T-helper 1 cell treated with Interleukin-12 subunit alpha and Interleukin-12 subunit beta and Interleukin-4 antibody, amounts not matched to agents 30 μg/mL and 1 μg/mL, for 36 hours (primary cell): ENCODE data around the gene CARMIL1.
"Not testable (repeated sequence)": the region's sequence is repeated elsewhere in the genome, so short reads cannot be mapped to it uniquely, and the experiment has no call there.

Experiments used
- H3K27ac Mint-ChIP-seq: one replicate; pipeline ENCODE4 v1.8.0; 2021; ENCODE audit warnings: mild to moderate bottlenecking, mixed read lengths
- H3K27me3 Mint-ChIP-seq: one replicate; pipeline ENCODE4 v1.8.0; 2021; ENCODE audit warnings: low read depth, mixed read lengths
- H3K36me3 Mint-ChIP-seq: one replicate; pipeline ENCODE4 v1.8.0; 2021; ENCODE audit warnings: low read depth, mixed read lengths
- H3K4me1 Mint-ChIP-seq: one replicate; pipeline ENCODE4 v1.8.0; 2021; ENCODE audit warnings: low read depth, mixed read lengths
- H3K4me3 Mint-ChIP-seq: one replicate; pipeline ENCODE4 v1.8.0; 2021; ENCODE audit warnings: mild to moderate bottlenecking, moderate library complexity, mixed read lengths
- H3K9me3 Mint-ChIP-seq: one replicate; pipeline ENCODE4 v1.8.0; 2021; ENCODE audit warnings: mixed read lengths

The CARMIL1 gene

DNA sequence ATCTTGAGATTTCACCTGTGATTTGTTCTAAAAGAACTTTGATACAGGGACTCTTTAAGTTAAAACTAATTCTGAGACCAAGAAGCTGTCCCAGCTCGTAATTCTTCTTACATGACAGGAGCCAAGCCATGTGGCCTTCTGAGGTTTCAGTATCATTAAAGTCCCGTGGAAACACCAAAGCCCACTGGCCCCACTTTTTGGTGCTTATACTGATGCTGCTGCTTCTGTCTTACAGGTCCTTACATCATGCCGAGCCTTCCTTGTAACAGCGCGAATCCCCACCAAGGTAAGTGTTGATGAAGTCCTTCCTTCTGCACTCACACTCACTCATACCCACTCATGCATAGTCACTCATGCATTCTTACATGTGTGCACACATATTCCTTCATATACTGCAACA lies 140.7 kb downstream of the CARMIL1 start:
- Mint-ChIP-seq H3K9me3 (no peaks in the 10 kb centered on the region), H3K4me3 (no peak overlapping the region), H3K27ac (no peak overlapping the region), H3K4me1 (no peaks in the 10 kb centered on the region), H3K36me3 (peaks cover 2% of the 10 kb centered on the region), H3K27me3 (peaks cover 3% of the 10 kb centered on the region)

DNA sequence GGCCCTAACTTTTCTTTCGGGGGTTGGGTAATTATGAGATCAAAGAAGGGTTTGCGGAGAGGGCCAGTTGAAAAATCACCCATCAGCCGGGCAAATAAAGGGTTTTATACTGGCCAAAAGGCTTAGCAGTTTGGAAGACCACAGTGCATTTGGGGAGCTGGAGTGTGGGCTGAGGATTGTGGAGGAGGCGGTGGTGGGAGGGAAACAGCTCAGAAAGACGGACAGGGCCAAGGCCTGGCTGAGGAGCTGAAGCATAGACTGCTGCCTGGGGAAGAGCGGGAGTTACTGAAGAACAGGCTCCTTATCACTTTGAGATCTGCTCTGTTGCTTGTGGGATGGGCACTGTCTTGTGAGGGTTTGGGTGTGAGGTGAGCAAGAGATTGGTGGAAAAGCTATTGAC lies 144.2 kb downstream of the CARMIL1 start:
- no peaks in the 10 kb centered on the region for H3K9me3 Mint-ChIP-seq
- no peak overlapping the region for H3K27ac Mint-ChIP-seq
- H3K4me1 Mint-ChIP-seq = no peaks in the 10 kb centered on the region
- H3K4me3 Mint-ChIP-seq = no peak overlapping the region
- H3K27me3 Mint-ChIP-seq = no peaks in the 10 kb centered on the region
- H3K36me3 Mint-ChIP-seq = no peaks in the 10 kb centered on the region

DNA sequence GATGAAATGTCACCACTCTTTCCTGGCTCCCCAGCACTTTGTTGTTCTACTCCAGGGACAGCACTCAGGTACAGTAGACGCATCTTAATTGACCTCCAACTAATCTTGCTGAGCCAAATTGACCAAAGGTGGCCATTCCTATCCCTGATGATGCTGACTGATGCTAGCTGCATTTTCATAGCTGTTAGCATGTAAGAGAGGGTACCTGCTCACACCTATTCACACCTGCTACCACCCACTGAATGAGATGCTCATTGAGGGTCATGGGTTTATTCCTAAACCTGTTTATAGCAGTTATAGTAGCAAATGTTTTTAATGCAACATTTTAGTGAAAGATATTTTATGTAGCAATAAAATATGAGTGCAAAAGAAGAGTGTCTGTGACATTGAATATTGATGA lies 145.1 kb downstream of the CARMIL1 start:
- Mint-ChIP-seq H3K27ac (no peak overlapping the region), H3K36me3 (no peaks in the 10 kb centered on the region), H3K9me3 (no peaks in the 10 kb centered on the region), H3K4me1 (no peaks in the 10 kb centered on the region), H3K4me3 (no peak overlapping the region), H3K27me3 (no peaks in the 10 kb centered on the region)

DNA sequence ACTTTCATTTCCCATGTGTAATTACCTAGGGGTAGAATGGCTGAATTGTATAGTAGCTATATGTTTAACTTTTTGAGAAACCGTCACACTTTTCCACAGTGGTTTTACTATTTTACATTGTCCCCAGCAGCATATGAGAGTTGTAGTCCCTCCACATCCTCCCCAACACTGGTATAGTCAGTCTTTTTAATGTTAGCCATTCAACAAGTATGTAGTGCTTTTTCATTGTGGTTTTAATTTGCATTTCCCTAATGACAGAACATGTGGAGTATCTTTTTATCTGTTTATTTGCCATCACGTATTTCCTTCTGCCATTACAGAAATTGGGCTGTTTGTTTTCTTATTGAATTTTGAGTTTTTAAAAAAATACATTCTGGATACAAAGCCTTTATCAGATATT lies 148.4 kb downstream of the CARMIL1 start:
- Mint-ChIP-seq H3K27ac (no peak overlapping the region), H3K4me3 (no peak overlapping the region), H3K4me1 (no peaks in the 10 kb centered on the region), H3K9me3 (no peaks in the 10 kb centered on the region), H3K36me3 (no peaks in the 10 kb centered on the region), H3K27me3 (no peaks in the 10 kb centered on the region)

DNA sequence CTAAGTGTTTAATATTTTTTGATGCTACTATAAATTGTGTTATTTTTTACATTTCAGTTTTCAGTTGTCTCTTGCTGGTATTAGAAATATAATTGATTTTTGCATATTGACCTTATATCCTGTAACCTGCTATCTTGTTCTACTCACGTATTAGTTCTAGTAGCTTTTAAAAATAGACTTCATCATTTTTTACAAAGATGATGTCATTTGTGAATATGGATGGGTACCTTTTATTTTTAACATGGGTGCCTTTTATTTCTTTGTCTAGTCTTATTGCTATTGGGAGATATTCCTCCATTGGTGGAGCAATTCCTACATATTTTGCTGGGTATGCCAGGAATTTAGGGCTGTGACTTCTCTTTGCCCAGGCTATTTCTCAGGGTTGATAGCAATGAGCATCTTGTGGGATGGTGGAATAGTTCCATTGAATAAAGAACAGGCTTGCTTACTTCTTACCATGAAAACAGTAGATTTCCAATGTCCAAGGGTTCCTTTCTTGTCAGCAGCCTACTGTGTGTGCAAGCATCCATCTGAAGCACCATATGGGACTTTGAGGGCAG lies 149.7 kb downstream of the CARMIL1 start:
- no peaks in the 10 kb centered on the region for H3K36me3 Mint-ChIP-seq
- H3K27ac Mint-ChIP-seq = no peak overlapping the region
- H3K9me3 Mint-ChIP-seq = no peaks in the 10 kb centered on the region
- H3K4me3 Mint-ChIP-seq = no peak overlapping the region
- H3K4me1 Mint-ChIP-seq = no peaks in the 10 kb centered on the region
- H3K27me3 Mint-ChIP-seq = no peaks in the 10 kb centered on the region

DNA sequence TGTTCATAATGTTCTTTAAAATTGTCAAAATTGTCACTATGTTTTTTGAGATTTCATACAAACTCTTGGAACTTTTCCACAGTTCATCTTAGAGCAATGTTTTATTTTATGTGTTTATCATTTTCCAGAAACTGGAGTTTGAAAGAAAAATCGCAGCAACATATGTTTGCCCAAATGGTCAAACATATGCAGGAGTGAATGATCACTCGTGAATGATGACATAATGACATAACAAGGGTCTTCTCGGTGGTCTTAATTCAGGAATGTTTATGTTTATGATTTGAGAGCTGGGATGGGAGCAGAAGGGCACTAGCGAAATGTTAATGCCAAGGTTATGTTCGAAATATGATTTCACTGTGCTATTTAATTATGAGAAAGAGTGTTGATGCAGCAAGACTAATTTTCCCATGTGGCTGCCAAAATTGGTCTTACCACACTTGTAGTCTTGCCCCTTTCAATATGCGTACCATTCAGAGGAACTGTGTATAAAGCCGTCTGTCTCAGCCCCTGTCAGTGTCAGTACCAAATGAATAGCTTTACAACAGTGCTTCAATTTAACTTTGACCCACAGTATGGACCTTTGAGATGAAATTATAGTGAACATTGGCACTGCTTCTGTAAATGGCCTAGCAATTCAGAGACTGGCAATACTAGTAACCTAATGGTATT lies 152.3 kb downstream of the CARMIL1 start:
- Mint-ChIP-seq H3K36me3 (no peaks in the 10 kb centered on the region), H3K27ac (no peak overlapping the region), H3K9me3 (no peaks in the 10 kb centered on the region), H3K4me3 (no peak overlapping the region), H3K27me3 (no peaks in the 10 kb centered on the region), H3K4me1 (no peaks in the 10 kb centered on the region)

DNA sequence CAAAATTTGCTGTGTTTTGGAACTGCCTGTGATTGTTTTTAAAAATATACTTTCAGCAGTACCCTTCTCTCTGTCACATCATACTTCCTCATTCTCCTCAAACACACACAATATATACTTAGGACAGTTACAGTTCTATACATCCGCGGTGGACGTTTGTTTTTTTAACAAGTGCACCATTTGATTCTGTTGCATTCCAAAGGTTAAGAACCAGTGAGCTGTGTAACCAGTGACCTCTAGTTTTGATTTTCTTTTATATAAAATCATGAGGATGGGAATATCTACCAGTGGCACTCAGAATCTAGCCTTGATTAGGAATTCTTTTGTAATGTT lies 152.8 kb downstream of the CARMIL1 start:
- Mint-ChIP-seq H3K4me3 (no peak overlapping the region), H3K27ac (no peak overlapping the region), H3K9me3 (no peaks in the 10 kb centered on the region)

DNA sequence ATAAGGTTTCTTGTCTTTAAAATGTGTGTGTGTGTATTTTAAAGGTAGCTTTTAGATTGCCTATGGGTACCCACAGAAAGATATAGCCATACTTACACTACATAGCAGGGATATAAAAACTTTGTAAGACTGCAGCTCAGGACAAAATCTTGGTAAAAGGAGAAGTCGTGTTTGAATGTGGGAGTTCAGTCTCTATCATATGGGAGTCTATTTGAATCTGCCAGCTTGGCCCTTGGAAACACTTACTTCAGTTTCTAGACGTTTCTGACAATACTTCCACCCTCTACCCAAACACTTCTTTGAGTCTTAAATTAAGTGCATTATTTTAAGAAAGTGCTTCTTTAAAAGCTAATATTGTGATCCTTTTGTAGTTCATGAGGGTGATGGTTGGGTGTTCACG lies 155.7 kb downstream of the CARMIL1 start:
- Mint-ChIP-seq H3K4me1 (no peaks in the 10 kb centered on the region), H3K36me3 (no peaks in the 10 kb centered on the region), H3K9me3 (no peaks in the 10 kb centered on the region), H3K4me3 (no peak overlapping the region), H3K27me3 (no peaks in the 10 kb centered on the region), H3K27ac (no peak overlapping the region)

More for the DNA sequence above, 152.8 kb downstream of the CARMIL1 start:
- Mint-ChIP-seq H3K27me3 (no peaks in the 10 kb centered on the region), H3K4me1 (no peaks in the 10 kb centered on the region), H3K36me3 (no peaks in the 10 kb centered on the region)

DNA sequence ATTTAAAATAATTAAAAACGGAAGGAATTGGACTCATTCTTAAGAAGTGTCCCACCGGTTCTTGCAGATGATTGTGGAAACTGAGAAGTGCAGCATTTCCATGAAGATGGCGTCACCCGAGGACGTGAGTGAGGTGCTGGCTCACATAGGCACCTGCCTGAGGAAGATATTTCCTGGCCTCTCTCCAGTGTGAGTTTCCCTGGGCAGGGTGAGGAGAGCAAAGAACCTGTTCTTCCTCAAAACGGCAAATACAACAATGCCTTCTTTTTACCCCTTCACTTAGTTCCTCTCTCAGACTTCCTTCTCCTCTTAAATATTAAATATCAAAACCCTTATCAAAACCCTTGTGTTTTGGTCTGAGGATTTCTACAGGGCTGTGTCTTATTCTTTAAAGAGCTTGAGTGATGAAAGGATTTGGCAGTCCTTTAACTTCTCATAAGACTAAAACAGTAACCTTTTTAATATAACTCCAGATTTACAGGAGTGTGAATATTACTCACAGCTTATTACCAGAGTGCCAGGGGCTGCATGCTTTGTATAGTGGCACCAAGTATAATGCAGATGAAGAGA lies 156.3 kb downstream of the CARMIL1 start:
- Mint-ChIP-seq H3K27ac (no peak overlapping the region), H3K4me1 (no peaks in the 10 kb centered on the region), H3K9me3 (no peaks in the 10 kb centered on the region), H3K4me3 (no peak overlapping the region), H3K27me3 (no peaks in the 10 kb centered on the region), H3K36me3 (no peaks in the 10 kb centered on the region)

DNA sequence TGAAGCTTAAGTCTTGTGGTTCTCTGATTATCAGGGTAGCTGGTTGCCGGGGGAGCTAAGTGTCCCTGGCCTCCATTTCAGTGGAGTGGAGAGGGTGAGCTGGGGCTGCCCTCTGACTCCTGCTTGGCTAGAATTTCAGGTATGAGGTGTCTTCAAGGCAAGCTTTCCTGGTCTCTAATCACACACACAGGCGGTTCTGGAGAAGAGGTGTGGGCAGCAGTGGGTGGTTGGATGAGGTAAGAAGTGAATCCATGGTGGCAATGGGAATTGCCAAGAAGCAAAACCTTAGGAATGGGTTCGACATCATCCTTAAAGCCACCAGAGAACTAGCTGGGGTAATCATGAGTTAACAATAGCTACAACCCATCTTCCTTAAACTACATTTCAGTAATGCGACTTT lies 157.6 kb downstream of the CARMIL1 start:
- no peaks in the 10 kb centered on the region for H3K4me1 Mint-ChIP-seq
- no peaks in the 10 kb centered on the region for H3K36me3 Mint-ChIP-seq
- H3K4me3 Mint-ChIP-seq = no peak overlapping the region
- no peak overlapping the region for H3K27ac Mint-ChIP-seq
- no peaks in the 10 kb centered on the region for H3K9me3 Mint-ChIP-seq
- no peaks in the 10 kb centered on the region for H3K27me3 Mint-ChIP-seq

DNA sequence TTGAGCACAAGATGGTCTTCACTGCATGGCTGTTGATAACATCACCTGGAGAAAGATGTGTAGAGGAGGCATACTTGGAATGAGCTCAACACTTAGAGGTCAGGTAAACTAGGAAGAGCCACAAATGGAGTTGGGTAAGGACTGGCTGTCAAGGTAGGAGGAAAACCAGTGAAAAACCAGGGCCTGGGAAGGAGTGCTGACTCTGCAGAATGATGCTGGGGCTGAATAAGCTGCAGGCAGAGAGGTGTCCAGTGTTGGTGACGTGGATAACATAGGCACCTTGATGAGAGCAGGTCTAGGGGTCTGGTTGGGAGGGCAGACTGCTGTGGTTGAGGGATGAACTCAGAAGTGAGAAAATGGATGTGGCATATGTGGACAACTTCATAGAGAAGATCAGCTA lies 160.2 kb downstream of the CARMIL1 start:
- Mint-ChIP-seq H3K27me3 (no peaks in the 10 kb centered on the region), H3K4me3 (no peak overlapping the region), H3K9me3 (no peaks in the 10 kb centered on the region), H3K4me1 (no peaks in the 10 kb centered on the region), H3K27ac (no peak overlapping the region), H3K36me3 (no peaks in the 10 kb centered on the region)

DNA sequence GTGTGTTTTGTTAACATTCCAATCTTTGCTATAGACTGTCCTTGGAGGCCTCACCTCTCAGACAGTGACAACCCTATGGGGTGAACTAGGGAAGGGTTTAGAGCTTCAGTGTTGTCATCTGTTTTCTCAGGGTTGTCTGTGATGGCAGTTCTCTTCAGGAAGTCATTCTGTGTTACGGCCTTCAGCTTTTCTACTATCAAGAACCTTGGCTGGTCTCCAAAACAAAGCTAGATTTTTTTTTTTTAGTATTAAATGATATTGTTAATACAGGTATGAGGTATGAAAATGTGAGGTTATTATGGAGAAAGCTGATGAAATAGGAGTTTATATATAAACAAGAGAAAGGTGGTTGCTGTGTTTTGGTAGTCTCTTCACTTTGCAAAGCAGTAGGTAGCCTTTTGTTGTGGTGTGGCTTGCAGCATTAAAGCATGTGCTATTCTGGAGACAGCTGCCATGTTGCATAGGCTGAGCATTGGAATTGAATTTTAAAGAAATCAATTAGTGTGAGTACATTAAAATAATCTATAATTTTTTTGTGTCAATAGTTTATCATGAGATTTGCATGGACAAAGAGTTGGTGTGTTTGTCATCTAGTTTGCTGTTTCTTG lies 162.6 kb downstream of the CARMIL1 start:
- H3K36me3 Mint-ChIP-seq = peaks cover 4% of the 10 kb centered on the region
- H3K27ac Mint-ChIP-seq = no peak overlapping the region
- peaks cover 3% of the 10 kb centered on the region for H3K4me1 Mint-ChIP-seq
- H3K9me3 Mint-ChIP-seq = peaks cover 14% of the 10 kb centered on the region
- no peaks in the 10 kb centered on the region for H3K27me3 Mint-ChIP-seq
- H3K4me3 Mint-ChIP-seq = no peak overlapping the region

DNA sequence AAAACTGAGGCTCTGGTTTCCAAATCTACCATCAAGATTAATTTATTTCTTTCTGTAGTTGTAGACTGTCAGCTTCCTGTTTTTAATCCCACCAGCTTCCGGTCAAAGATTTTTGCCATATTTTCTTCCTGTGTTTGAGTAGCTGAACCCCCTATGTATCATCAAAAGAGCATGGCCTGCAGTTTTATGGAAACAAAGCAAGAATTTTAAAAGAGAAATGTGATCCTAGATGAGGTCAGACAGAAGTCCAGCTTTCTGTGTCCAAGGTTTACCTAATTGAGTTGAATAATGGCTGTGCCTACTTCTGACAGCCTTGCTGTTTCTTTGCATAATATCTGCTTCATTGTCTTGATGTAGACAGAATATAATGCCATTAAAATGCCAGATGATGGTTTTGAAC lies 163.7 kb downstream of the CARMIL1 start:
- Mint-ChIP-seq H3K27ac (no peak overlapping the region), H3K9me3 (peaks cover 14% of the 10 kb centered on the region), H3K4me1 (peaks cover 10% of the 10 kb centered on the region), H3K36me3 (peaks cover 4% of the 10 kb centered on the region), H3K4me3 (no peak overlapping the region), H3K27me3 (no peaks in the 10 kb centered on the region)

DNA sequence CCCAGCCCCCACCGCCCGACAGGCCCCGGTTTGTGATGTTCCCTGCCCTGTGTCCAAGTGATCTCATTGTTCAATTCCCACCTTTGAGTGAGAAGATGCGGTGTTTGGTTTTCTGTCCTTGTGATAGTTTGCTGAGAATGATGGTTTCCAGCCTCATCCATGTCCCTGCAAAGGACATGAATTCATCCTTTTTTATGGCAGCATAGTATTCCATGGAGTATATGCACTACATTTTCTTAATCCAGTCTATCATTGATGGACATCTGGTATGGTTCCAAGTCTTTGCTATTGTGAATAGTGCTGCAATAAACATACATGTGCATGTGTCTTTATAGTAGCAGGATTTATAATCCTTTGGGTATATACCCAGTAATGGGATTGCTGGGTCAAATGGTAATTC lies 165.3 kb downstream of the CARMIL1 start:
- not testable (repeated sequence) for H3K36me3 Mint-ChIP-seq, H3K27me3 Mint-ChIP-seq, H3K27ac Mint-ChIP-seq, H3K4me3 Mint-ChIP-seq
- Mint-ChIP-seq H3K9me3 (peaks cover 14% of the 10 kb centered on the region), H3K4me1 (peaks cover 11% of the 10 kb centered on the region)

DNA sequence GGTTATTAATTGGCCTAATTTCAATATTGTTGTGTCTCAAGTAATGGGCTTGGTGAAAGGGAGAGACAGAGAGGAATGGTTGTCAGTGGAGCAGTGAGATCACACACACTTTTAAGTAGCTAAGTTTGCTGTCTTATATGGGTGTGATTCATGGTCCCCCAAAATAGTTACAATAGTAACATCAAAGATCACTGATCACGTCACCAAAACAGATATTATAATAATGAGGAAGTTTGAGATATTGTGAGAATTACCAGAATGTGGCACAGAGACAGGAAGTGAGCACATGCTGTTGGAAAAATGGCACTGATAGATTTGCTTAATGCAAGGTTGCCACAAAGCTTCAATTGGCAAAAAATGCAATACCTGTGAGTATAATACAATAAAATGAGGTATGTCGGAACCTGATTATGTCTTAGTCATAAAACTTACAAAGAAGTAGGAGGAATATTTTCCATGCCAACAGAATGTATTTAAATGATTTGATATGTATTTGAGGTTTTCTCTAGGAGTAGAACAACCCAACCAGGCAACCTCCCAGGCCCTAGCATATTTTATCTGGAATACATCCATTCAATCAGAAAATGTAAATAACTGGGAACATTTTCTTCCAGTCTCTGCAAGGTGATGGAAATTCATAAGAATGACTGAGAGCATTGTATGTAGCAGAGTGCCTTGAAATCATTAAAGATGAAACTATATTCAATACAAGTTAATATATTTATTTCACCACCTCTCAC lies 167.8 kb downstream of the CARMIL1 start:
- Mint-ChIP-seq H3K4me1 (peaks cover 11% of the 10 kb centered on the region), H3K27ac (no peak overlapping the region), H3K9me3 (peaks cover 14% of the 10 kb centered on the region), H3K36me3 (peaks cover 4% of the 10 kb centered on the region), H3K27me3 (no peaks in the 10 kb centered on the region), H3K4me3 (no peak overlapping the region)
